Mesothelial cell of epicardium (in vitro differentiated cells): ENCODE results near the gene PLEKHA5. TPM values are rescaled to one million over a fixed set of nuclear protein-coding genes. Genes with fewer than 3 reads are reported as not detected.

ENCODE experiments used
- DNase-seq, 2 experiments: peaks; one replicate each; pipeline ENCODE4 v3.0.0; 2021; ENCODE audit warnings: low spot score in 2 of 2; ENCODE audit not compliant: unreplicated experiment in 2 of 2
- H3K27ac Mint-ChIP-seq: 2 replicates; pipeline ENCODE4 v1.8.0; 2021; ENCODE audit warnings: mixed read lengths
- H3K27me3 Mint-ChIP-seq: 2 replicates; pipeline ENCODE4 v1.8.0; 2021; ENCODE audit warnings: low read depth, mixed read lengths
- H3K36me3 Mint-ChIP-seq: 2 replicates; pipeline ENCODE4 v1.8.0; 2021; ENCODE audit warnings: mixed read lengths
- H3K4me1 Mint-ChIP-seq: 2 replicates; pipeline ENCODE4 v1.8.0; 2021; ENCODE audit warnings: mixed read lengths
- H3K4me3 Mint-ChIP-seq: 2 replicates; pipeline ENCODE4 v1.8.0; 2021; ENCODE audit warnings: mild to moderate bottlenecking, moderate library complexity, mixed read lengths
- H3K9me3 Mint-ChIP-seq: 2 replicates; pipeline ENCODE4 v1.8.0; 2021; ENCODE audit warnings: mixed read lengths
- CTCF ChIP-seq: fragments of 200-600 bp; sonication (generic); IDR thresholded peaks from one replicate; pipeline ENCODE4 v1.5.0; 2021; ENCODE audit warnings: antibody characterized with exemption; ENCODE audit not compliant: unreplicated experiment
- total RNA-seq: library from RNA; stranded (reverse); gene quantifications from 3 replicates; pipeline ENCODE4 v1.2.1, GENCODE V29; 2021

Gene PLEKHA5
- 50.3 to 53.7 TPM (median 52.0 TPM) in 3 replicates for total RNA-seq

GRCh38 chr12:19129486-19130223, at the start of gene PLEKHA5:
Gene PLEKHA5, plus strand, starts transcription at chr12:19129733. Its CDS starts 67 bp downstream, at chr12:19129800.
- Mint-ChIP-seq H3K27ac (peak within 1 kb of the TSS; percentile 95), H3K4me3 (peak within 1 kb of the TSS; percentile 93), H3K9me3 (peaks cover 22% of the 10 kb centered on the region), H3K4me1 (peaks cover 28% of the 10 kb centered on the region), H3K36me3 (peaks cover 9% of the 10 kb centered on the region), H3K27me3 (no peaks in the 10 kb centered on the region)
- no peak for TF ChIP-seq CTCF
- peak; percentile 56 to 69 for DNase-seq

GRCh38 chr12:19080918-19081317, 48.6 kb upstream of the PLEKHA5 start:
- Mint-ChIP-seq H3K27ac (no peak overlapping the region), H3K36me3 (no peaks in the 10 kb centered on the region), H3K9me3 (peaks cover 12% of the 10 kb centered on the region), H3K27me3 (no peaks in the 10 kb centered on the region), H3K4me3 (no peak overlapping the region), H3K4me1 (no peaks in the 10 kb centered on the region)
- DNase-seq: no peak
- no peak for TF ChIP-seq CTCF

- Mint-ChIP-seq H3K36me3 (no peaks in the 10 kb centered on the region), H3K4me3 (no peak overlapping the region), H3K27ac (no peak overlapping the region), H3K27me3 (no peaks in the 10 kb centered on the region), H3K4me1 (no peaks in the 10 kb centered on the region), H3K9me3 (peaks cover 12% of the 10 kb centered on the region)
- TF ChIP-seq CTCF: no peak
- DNase-seq: no peak
Observed at GRCh38 chr12:19082365-19082911, 47.1 kb upstream of the PLEKHA5 start.

- no peak overlapping the region for H3K27ac Mint-ChIP-seq
- DNase-seq: no peak
- H3K36me3 Mint-ChIP-seq: no peaks in the 10 kb centered on the region
- H3K9me3 Mint-ChIP-seq: peaks cover 12% of the 10 kb centered on the region
- H3K27me3 Mint-ChIP-seq: no peaks in the 10 kb centered on the region
- no peaks in the 10 kb centered on the region for H3K4me1 Mint-ChIP-seq
- no peak overlapping the region for H3K4me3 Mint-ChIP-seq
- no peak for TF ChIP-seq CTCF
Observed at GRCh38 chr12:19084547-19084946, 45.0 kb upstream of the PLEKHA5 start.

GRCh38 chr12:19085090-19085489, 44.4 kb upstream of the PLEKHA5 start:
- H3K4me1 Mint-ChIP-seq: no peaks in the 10 kb centered on the region
- H3K36me3 Mint-ChIP-seq: no peaks in the 10 kb centered on the region
- peaks cover 12% of the 10 kb centered on the region for H3K9me3 Mint-ChIP-seq
- TF ChIP-seq CTCF: no peak
- no peaks in the 10 kb centered on the region for H3K27me3 Mint-ChIP-seq
- no peak overlapping the region for H3K4me3 Mint-ChIP-seq
- DNase-seq: no peak
- H3K27ac Mint-ChIP-seq: no peak overlapping the region
